Ascending aorta (tissue), 2 donors: Measurements from ENCODE around the gene PRPF6. TPM values are rescaled to one million over a fixed set of nuclear protein-coding genes. Genes with fewer than 3 reads are reported as not detected.

Experiments
- DNase-seq, 2 donors: peaks; one replicate each; pipeline ENCODE4 v3.0.0-alpha.2; 2019; ENCODE audit warnings: low spot score in 2 of 2
- H3K27ac ChIP-seq, 2 donors: fragments of 200-600 bp; sonication (generic); one replicate each; pipeline ENCODE4 v1.5.1; 2016 to 2017; ENCODE audit warnings: mild to moderate bottlenecking in 1 of 2
- H3K27me3 ChIP-seq: fragments of 200-600 bp; sonication (generic); one replicate; pipeline ENCODE4 v1.5.1; 2017
- H3K36me3 ChIP-seq, 2 donors: fragments of 200-600 bp; sonication (generic); one replicate each; pipeline ENCODE4 v1.5.1; 2016
- H3K4me1 ChIP-seq, 2 donors: fragments of 200-600 bp; sonication (generic); one replicate each; pipeline ENCODE4 v1.5.1; 2016 to 2017; ENCODE audit warnings: mild to moderate bottlenecking in 1 of 2
- H3K4me3 ChIP-seq, 2 donors: fragments of 200-600 bp; sonication (generic); one replicate each; pipeline ENCODE4 v1.5.1; 2016 to 2017; ENCODE audit warnings: mild to moderate bottlenecking in 1 of 2
- H3K9me3 ChIP-seq, 2 donors: fragments of 200-600 bp; sonication (generic); one replicate each; pipeline ENCODE4 v1.5.1; 2016
- intact Hi-C: fragments of 100-400 bp; cut with DNase I; formaldehyde crosslinking; loops from one replicate; pipeline ENCODE4 v1.15.1; 2023
- total RNA-seq: library from RNA; depleted of rRNA; stranded (reverse); fragments of >200 nt; gene quantifications from one replicate; pipeline ENCODE4 v1.1.0, GENCODE V29; 2016
- TF ChIP-seq, protein P1 (sequence below), 3 experiments: fragments of 200-600 bp in 2 of 3; fragments of 450-650 bp in 1 of 3; sonication (generic) in 2 of 3; IDR thresholded peaks; one replicate each; pipeline ENCODE4 v1.5.1; 2016 to 2019; ENCODE audit warnings: antibody characterized with exemption in 3 of 3, mild to moderate bottlenecking in 1 of 3, moderate library complexity in 1 of 3

PRPF6 gene
- total RNA-seq, 1 donor from 2014 or later = 33.5 TPM

GRCh38 chr20:63950701-63951397 lies 30.1 kb upstream of the PRPF6 start:
- Histone ChIP-seq H3K27ac (peak overlapping the region; percentile 72 to 73), H3K4me1 (peaks cover 19 to 58% of the 10 kb centered on the region in 2 donors), H3K36me3 (peaks cover 3 to 6% of the 10 kb centered on the region in 2 donors), H3K27me3 (no peaks in the 10 kb centered on the region), H3K9me3 (no peaks in the 10 kb centered on the region), H3K4me3 (peak overlapping the region in 1 of 2 donors; percentile 15)
- DNase-seq = no peak
- TF ChIP-seq, protein P1, sequence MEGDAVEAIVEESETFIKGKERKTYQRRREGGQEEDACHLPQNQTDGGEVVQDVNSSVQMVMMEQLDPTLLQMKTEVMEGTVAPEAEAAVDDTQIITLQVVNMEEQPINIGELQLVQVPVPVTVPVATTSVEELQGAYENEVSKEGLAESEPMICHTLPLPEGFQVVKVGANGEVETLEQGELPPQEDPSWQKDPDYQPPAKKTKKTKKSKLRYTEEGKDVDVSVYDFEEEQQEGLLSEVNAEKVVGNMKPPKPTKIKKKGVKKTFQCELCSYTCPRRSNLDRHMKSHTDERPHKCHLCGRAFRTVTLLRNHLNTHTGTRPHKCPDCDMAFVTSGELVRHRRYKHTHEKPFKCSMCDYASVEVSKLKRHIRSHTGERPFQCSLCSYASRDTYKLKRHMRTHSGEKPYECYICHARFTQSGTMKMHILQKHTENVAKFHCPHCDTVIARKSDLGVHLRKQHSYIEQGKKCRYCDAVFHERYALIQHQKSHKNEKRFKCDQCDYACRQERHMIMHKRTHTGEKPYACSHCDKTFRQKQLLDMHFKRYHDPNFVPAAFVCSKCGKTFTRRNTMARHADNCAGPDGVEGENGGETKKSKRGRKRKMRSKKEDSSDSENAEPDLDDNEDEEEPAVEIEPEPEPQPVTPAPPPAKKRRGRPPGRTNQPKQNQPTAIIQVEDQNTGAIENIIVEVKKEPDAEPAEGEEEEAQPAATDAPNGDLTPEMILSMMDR (IDR thresholded peaks at IDR 0.05) = no peak
- intact Hi-C loops = no loop called here

GRCh38 chr20:63951398-63952209 lies 29.3 kb upstream of the PRPF6 start:
- peaks cover 19 to 58% of the 10 kb centered on the region in 2 donors for H3K4me1 ChIP-seq
- H3K4me3 ChIP-seq = peak overlapping the region in 1 of 2 donors; percentile 15
- no peaks in the 10 kb centered on the region for H3K27me3 ChIP-seq
- H3K27ac ChIP-seq = peak overlapping the region; percentile 72 to 73
- intact Hi-C loops = no loop called here
- H3K9me3 ChIP-seq = no peaks in the 10 kb centered on the region
- TF ChIP-seq, protein P1 (IDR thresholded peaks at IDR 0.05) = no peak
- H3K36me3 ChIP-seq = peaks cover 0 to 2% of the 10 kb centered on the region in 2 donors
- DNase-seq = no peak

DNA sequence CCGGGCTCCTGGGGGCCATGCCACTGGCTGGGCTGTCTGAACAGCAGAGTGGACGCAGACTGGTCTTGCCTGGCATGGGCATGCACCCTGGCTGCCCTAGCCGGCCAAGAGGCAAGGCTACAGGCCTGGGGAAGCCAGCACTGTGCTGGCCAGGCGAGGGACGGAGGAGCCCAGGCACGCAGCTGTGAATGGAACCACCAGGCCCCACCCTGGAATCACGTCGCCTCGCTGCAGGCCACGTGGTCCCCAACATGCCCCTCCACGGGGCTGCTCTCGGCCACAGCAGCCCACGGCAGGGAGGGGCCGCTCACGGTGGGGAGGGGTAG lies 28.8 kb upstream of the PRPF6 start:
- peaks cover 23 to 62% of the 10 kb centered on the region in 2 donors for H3K4me1 ChIP-seq

DNA sequence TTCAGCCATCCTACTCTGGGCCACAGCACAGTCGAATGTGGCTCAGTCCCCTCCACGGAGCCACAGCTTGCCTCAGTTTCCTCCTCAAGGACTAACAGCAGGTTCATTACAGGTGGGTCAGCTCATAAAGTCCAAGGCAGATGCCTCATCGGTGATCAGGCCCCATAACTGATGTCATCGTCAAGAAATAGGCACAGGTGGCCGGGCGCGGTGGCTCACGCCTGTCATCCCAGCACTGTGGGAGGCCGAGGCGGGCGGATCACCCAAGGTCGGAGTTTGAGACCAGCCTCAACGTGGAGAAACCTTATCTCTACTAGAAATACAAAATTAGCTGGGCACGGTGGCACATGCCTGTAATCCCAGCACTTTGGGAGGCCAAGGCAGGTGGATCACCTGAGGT lies 28.2 kb upstream of the PRPF6 start:
- DNase-seq = no peak
- Histone ChIP-seq H3K4me1 (peaks cover 23 to 62% of the 10 kb centered on the region in 2 donors), H3K36me3 (peaks cover 0 to 2% of the 10 kb centered on the region in 2 donors), H3K27ac (no peak overlapping the region), H3K4me3 (no peak overlapping the region), H3K27me3 (no peaks in the 10 kb centered on the region), H3K9me3 (no peaks in the 10 kb centered on the region)
- intact Hi-C loops = no loop called here
- TF ChIP-seq, protein P1 (IDR thresholded peaks at IDR 0.05) = no peak

More for the DNA sequence above, 28.8 kb upstream of the PRPF6 start:
- no peak for DNase-seq
- Histone ChIP-seq H3K27ac (no peak overlapping the region), H3K4me3 (no peak overlapping the region), H3K27me3 (no peaks in the 10 kb centered on the region), H3K36me3 (peaks cover 0 to 2% of the 10 kb centered on the region in 2 donors), H3K9me3 (no peaks in the 10 kb centered on the region)
- TF ChIP-seq, protein P1 (IDR thresholded peaks at IDR 0.05) = no peak
- intact Hi-C loops = no loop called here

DNA sequence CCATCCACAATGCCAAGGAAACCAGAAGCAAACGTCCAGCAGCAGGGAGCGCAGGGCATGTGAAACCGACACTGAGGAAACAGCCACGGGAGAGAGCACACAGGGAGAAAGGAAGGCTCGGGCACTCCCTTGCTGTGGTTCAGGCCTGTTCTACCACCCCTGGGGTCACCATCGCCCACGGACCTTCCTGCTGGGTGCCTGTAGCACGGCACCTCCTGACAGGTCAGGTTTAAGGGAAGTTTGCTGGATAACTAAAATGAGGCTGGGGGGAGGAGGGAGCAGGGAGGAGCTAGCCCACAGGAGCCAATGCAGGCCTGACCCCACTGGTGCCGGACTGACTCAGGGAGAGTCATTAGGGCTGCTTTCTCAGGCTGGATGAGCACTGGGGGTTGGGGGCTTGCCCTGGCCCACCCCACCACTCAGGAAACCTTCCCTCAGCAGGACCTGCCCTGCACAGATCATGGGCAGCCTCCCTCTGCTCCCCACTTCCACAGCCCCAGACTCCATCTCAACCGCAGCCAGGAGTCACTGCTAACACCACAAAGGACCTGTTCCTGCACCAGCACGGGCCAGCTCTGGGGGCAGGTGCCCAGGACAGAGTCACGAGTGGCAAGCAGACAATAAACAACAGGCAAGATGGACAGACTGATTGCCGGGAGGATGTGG lies 27.0 kb upstream of the PRPF6 start:
- H3K9me3 ChIP-seq = no peaks in the 10 kb centered on the region
- no peak overlapping the region for H3K4me3 ChIP-seq
- TF ChIP-seq, protein P1 (IDR thresholded peaks at IDR 0.05) = no peak
- H3K36me3 ChIP-seq = peaks cover 0 to 2% of the 10 kb centered on the region in 2 donors
- intact Hi-C loops = no loop called here
- peaks cover 23 to 55% of the 10 kb centered on the region in 2 donors for H3K4me1 ChIP-seq
- DNase-seq = no peak
- no peak overlapping the region for H3K27ac ChIP-seq
- H3K27me3 ChIP-seq = no peaks in the 10 kb centered on the region
